Measurements from ENCODE around the gene FRYL.

Gene FRYL

DNA sequence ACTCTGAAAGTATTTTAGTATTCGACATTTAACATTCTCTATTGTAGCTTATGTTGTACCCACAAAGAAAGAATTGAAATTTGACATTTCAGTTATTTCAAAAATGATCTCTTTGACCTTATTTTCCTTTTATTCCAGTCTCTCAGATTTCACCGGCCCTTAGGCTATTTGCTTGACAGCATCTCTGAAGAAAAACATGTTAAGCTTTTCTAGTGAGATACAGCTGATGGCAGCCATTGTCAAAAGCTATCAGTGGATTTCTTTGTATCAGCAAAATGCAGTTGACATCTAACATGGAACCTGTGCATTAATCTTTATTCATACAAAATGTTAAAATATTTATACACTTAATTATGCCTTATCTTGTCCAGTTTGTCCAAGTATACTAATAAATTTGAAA is 273.4 kb downstream of the FRYL start:
- DNase-seq, result no peak
- H3K27ac ChIP-seq, result no peak overlapping the region
- H3K27me3 ChIP-seq (ENCODE audit: insufficient read depth, low read depth, severe bottlenecking), result no peaks in the 10 kb centered on the region
- TF ChIP-seq, protein P1, sequence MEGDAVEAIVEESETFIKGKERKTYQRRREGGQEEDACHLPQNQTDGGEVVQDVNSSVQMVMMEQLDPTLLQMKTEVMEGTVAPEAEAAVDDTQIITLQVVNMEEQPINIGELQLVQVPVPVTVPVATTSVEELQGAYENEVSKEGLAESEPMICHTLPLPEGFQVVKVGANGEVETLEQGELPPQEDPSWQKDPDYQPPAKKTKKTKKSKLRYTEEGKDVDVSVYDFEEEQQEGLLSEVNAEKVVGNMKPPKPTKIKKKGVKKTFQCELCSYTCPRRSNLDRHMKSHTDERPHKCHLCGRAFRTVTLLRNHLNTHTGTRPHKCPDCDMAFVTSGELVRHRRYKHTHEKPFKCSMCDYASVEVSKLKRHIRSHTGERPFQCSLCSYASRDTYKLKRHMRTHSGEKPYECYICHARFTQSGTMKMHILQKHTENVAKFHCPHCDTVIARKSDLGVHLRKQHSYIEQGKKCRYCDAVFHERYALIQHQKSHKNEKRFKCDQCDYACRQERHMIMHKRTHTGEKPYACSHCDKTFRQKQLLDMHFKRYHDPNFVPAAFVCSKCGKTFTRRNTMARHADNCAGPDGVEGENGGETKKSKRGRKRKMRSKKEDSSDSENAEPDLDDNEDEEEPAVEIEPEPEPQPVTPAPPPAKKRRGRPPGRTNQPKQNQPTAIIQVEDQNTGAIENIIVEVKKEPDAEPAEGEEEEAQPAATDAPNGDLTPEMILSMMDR (IDR thresholded peaks at IDR 0.05; ENCODE audit: low read depth, low read length), result no peak
- H3K4me3 ChIP-seq (ENCODE audit: low read depth, low read length), result no peak overlapping the region
- H3K9me3 ChIP-seq (ENCODE audit: severe bottlenecking), result no peaks in the 10 kb centered on the region
- H3K36me3 ChIP-seq, result peaks cover 66% of the 10 kb centered on the region

DNA sequence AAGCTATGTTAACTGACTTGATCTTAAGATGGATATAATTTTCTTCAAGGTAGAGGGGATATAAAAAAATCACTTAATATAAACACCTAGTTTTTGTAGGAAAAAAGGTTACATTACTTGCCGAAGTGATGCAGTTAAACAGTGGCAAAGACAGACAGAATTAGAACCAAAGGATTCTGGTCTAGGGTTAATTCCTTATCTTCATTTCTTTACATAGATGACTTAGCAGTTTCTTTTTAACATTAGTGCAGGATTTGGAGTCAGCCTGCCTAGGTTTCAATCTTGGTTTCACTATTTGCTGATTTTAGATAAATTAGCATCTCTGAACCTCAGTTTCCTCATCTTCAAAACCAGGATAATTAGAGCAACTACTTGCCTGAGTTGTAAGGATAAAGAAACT is 275.7 kb downstream of the FRYL start:
- no peak for DNase-seq
- Histone ChIP-seq H3K36me3 (peaks cover 61% of the 10 kb centered on the region), H3K27ac (no peak overlapping the region), H3K9me3 (ENCODE audit: severe bottlenecking) (no peaks in the 10 kb centered on the region), H3K27me3 (ENCODE audit: insufficient read depth, low read depth, severe bottlenecking) (no peaks in the 10 kb centered on the region), H3K4me3 (ENCODE audit: low read depth, low read length) (no peak overlapping the region)
- TF ChIP-seq, protein P1 (IDR thresholded peaks at IDR 0.05; ENCODE audit: low read depth, low read length), result no peak

DNA sequence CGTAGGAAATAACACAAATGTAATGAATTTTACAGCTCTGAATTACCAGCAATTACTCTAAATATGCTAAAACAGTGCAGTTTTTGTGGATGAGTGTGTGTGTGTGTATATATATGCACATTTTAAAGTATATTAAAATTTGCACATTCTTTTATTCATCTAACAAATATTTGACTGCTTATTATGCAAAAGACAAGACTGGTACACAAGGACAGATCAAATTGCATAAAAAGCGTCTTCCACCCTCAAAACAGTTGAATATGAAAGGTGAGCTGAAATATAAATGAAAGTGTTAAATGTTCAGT is 276.1 kb downstream of the FRYL start:
- H3K36me3 ChIP-seq, result peaks cover 61% of the 10 kb centered on the region
- H3K9me3 ChIP-seq (ENCODE audit: severe bottlenecking), result no peaks in the 10 kb centered on the region
- TF ChIP-seq, protein P1 (IDR thresholded peaks at IDR 0.05; ENCODE audit: low read depth, low read length), result no peak

DNA sequence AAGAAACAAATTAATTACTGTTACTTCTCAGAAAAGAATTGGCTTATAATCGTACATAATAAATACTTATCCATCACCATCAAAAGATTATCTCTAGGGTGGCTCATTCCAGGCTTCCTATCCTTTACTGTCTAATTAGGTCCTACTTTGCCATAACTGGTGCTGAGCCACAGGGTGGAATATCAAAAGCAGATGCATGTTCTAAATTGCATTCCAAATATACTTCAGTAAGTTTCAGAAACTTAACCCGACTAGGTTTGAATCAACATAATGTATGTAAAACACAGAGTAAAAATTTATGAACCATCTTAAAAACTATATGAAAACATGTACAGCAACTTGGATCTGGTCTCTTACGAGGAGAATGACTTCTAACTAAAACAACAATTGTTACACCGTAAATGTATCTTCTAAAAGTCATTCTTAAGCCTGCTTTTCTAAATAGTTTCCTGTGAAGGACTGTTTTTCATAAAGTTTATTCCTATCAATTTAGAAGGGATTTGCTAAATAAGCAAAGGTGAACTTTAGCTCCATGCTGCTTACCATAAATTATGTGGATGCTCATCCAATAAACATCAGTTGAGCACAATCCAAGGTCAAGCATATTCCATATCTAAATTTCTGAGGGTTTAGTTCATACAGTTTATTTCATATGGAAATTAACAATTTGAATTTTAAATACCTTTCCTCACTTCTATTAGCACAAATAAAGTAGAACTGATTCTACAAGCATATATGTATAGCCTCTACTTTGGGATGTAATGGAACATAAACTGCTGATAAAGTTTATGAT is 276.6 kb downstream of the FRYL start:
- TF ChIP-seq, protein P1 (IDR thresholded peaks at IDR 0.05; ENCODE audit: low read depth, low read length), result no peak
- H3K27ac ChIP-seq, result no peak overlapping the region
- no peak for DNase-seq
- peaks cover 61% of the 10 kb centered on the region for H3K36me3 ChIP-seq
- no peaks in the 10 kb centered on the region for H3K27me3 ChIP-seq (ENCODE audit: insufficient read depth, low read depth, severe bottlenecking)
- H3K4me3 ChIP-seq (ENCODE audit: low read depth, low read length), result no peak overlapping the region
- H3K9me3 ChIP-seq (ENCODE audit: severe bottlenecking), result no peaks in the 10 kb centered on the region

More for the DNA sequence above, 276.1 kb downstream of the FRYL start:
- no peak overlapping the region for H3K4me3 ChIP-seq (ENCODE audit: low read depth, low read length)
- no peak overlapping the region for H3K27ac ChIP-seq
- DNase-seq, result no peak
- no peaks in the 10 kb centered on the region for H3K27me3 ChIP-seq (ENCODE audit: insufficient read depth, low read depth, severe bottlenecking)

DNA sequence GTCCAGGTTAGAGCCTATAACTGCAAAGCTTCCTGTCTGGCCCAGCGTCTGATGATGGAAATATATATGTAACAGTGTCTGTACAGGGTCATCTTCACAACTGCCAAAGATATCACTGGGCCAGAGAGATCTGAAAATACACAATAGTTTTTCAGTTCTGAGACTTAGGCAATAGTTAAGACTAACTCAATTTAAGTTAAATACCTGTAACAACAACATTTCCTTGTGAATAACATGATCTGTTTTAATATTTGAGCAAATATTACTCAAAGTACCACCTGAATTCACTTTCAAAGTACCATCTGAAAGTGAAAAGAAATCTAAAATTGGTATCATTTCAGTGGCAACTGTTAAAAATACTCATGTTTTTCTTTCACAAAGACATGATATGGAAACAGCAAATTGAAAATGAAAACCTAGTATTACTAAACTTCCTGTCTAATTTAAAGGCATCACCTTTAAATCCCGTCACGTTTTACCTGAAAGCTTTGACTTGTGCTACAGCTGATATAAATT is 280.5 kb downstream of the FRYL start:
- H3K9me3 ChIP-seq (ENCODE audit: severe bottlenecking), result no peaks in the 10 kb centered on the region
- H3K27me3 ChIP-seq (ENCODE audit: insufficient read depth, low read depth, severe bottlenecking), result no peaks in the 10 kb centered on the region
- H3K27ac ChIP-seq, result no peak overlapping the region
- no peak overlapping the region for H3K4me3 ChIP-seq (ENCODE audit: low read depth, low read length)
- TF ChIP-seq, protein P1 (IDR thresholded peaks at IDR 0.05; ENCODE audit: low read depth, low read length), result no peak
- DNase-seq, result no peak
- peaks cover 37% of the 10 kb centered on the region for H3K36me3 ChIP-seq

DNA sequence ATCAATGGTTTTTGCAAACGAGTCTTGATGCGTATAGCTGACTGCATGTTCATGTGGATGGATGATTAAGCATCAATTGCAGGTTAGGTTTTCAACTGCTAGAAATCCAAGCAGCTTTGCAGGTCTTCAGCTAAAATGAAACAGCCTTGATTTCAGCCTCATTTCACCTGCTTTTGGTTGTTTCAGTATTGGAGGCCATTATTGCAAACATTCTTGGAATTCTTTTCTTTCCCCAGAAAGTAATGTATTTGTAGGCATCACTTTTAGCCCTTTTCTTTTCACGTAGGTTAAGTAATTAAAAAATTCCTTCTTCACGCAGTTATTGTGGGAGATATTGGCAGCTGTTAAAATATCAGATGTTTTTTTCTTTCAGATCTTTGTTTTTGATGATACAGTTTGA is 281.2 kb downstream of the FRYL start:
- no peak for DNase-seq
- H3K9me3 ChIP-seq (ENCODE audit: severe bottlenecking), result no peaks in the 10 kb centered on the region

More for the DNA sequence above, 281.2 kb downstream of the FRYL start:
- Histone ChIP-seq H3K4me3 (ENCODE audit: low read depth, low read length) (no peak overlapping the region), H3K36me3 (peaks cover 32% of the 10 kb centered on the region), H3K27ac (no peak overlapping the region), H3K27me3 (ENCODE audit: insufficient read depth, low read depth, severe bottlenecking) (no peaks in the 10 kb centered on the region)
- TF ChIP-seq, protein P1 (IDR thresholded peaks at IDR 0.05; ENCODE audit: low read depth, low read length), result no peak

Measured in WERI-Rb-1 (cell line).